Renal cortical epithelial cell (primary cell): ENCODE data around the gene BRD7. TPM values are rescaled to one million over a fixed set of nuclear protein-coding genes. Genes with fewer than 3 reads are reported as not detected.

ENCODE experiments used
- DNase-seq: peaks from one replicate; pipeline ENCODE4 v3.0.0-alpha.2; 2011; ENCODE audit warnings: low read depth
- total RNA-seq: library from RNA; depleted of rRNA; stranded (reverse); fragments of >200 nt; gene quantifications from 2 replicates; pipeline ENCODE4 v1.2.3, GENCODE V29; 2014

The BRD7 gene
- total RNA-seq, 1 donor from 2014 or later: 67.6 TPM

- no peak for DNase-seq
Observed at GRCh38 chr16:50389900-50390299, 21.1 kb upstream of the BRD7 start.

- DNase-seq: no peak
Observed at GRCh38 chr16:50388496-50388895, 19.7 kb upstream of the BRD7 start.

GRCh38 chr16:50386774-50387173 lies 18.0 kb upstream of the BRD7 start:
- no peak for DNase-seq

GRCh38 chr16:50386139-50386538 lies 17.4 kb upstream of the BRD7 start:
- no peak for DNase-seq

GRCh38 chr16:50384500-50385135 lies 15.8 kb upstream of the BRD7 start:
- no peak for DNase-seq

GRCh38 chr16:50381679-50382440 lies 13.1 kb upstream of the BRD7 start:
- DNase-seq: peak; percentile 9

GRCh38 chr16:50378417-50378816 lies 9.6 kb upstream of the BRD7 start:
- no peak for DNase-seq

- no peak for DNase-seq
Observed at GRCh38 chr16:50377001-50377400, 8.2 kb upstream of the BRD7 start.

GRCh38 chr16:50373780-50374179 lies 5.0 kb upstream of the BRD7 start:
- no peak for DNase-seq

GRCh38 chr16:50373345-50373701 lies 4.5 kb upstream of the BRD7 start:
- no peak for DNase-seq

- DNase-seq: peak; percentile 61
Observed at GRCh38 chr16:50372611-50373344, 4.0 kb upstream of the BRD7 start.

- DNase-seq: no peak
Observed at GRCh38 chr16:50371936-50372595, 3.3 kb upstream of the BRD7 start.

- no peak for DNase-seq
Observed at GRCh38 chr16:50371036-50371716, 2.4 kb upstream of the BRD7 start.

- no peak for DNase-seq
Observed at GRCh38 chr16:50369133-50369804, 481 bp upstream of the BRD7 start.

GRCh38 chr16:50367777-50368409 lies 895 bp downstream of the BRD7 start:
- peak; percentile 9 for DNase-seq

GRCh38 chr16:50365791-50366575 lies 2.8 kb downstream of the BRD7 start:
- no peak for DNase-seq

- DNase-seq: no peak
Observed at GRCh38 chr16:50363656-50364055, 5.1 kb downstream of the BRD7 start.

- DNase-seq: peak; percentile 61
Observed at GRCh38 chr16:50360779-50361178, 8.0 kb downstream of the BRD7 start.

GRCh38 chr16:50360033-50360778 lies 8.6 kb downstream of the BRD7 start:
- peak; percentile 87 for DNase-seq
